HG03432 (cell line): ENCODE measurements around the gene NFIX.
A peak's percentile ranks its signal among the peaks of the same experiment; 100 is the strongest.
"Not testable (repeated sequence)": the region's sequence is repeated elsewhere in the genome, so short reads cannot be mapped to it uniquely, and the experiment has no call there.

Experiments used
- ATAC-seq: cut with Tn5 transposase; IDR thresholded peaks from one replicate; pipeline ENCODE4 v1.9.1; 2021; ENCODE audit warnings: mild to moderate bottlenecking, moderate library complexity; ENCODE audit not compliant: unreplicated experiment

The NFIX gene

DNA sequence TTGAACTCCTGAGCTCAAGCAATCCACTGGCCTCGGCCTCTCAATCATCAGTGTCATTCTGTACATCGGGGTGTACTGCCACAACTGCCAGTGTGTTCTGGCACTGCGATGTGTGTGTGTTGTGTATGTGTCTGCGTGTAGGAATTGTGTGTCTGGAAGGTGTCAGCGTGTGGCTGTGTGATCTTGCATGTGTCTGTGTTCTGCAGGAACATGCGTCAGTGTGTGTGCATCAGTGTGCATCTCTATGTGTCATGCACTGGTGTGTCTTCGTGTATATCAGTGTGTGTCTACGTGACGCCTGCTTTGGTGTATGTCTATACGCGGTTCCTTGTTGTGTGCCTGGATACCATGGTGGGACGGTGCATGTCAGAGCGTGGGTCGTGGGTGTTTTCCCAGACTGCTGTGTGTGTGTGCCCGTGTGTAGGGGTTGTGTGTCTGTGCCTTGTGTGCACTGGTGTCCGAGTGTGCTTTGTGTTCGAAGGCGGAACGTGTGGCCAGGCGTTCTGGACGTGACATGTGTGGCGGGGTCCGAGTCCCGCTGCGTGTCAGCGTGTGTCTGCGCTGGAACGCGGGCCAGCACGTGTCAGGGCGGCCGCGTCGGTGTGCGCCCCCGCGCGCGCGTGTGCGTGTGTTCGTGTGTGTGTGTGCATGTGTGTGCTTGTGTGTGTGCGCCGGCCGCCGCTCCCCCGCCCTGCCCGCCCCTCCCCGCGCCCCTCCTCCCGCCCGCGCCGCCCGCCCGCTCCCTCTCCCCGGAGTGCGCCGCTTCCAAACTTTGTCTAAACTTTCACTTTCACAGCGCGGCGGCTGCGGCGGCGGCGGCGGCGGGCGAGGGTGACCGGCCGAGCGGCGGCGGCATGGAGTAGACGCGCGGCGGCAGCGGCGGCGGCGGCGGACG, at the start of gene NFIX:
NFIX (plus strand) TSS at position 775 of the 895 bp plus-strand sequence. CDS start 363 bp downstream, outside the sequence.
- ATAC-seq = no peak

DNA sequence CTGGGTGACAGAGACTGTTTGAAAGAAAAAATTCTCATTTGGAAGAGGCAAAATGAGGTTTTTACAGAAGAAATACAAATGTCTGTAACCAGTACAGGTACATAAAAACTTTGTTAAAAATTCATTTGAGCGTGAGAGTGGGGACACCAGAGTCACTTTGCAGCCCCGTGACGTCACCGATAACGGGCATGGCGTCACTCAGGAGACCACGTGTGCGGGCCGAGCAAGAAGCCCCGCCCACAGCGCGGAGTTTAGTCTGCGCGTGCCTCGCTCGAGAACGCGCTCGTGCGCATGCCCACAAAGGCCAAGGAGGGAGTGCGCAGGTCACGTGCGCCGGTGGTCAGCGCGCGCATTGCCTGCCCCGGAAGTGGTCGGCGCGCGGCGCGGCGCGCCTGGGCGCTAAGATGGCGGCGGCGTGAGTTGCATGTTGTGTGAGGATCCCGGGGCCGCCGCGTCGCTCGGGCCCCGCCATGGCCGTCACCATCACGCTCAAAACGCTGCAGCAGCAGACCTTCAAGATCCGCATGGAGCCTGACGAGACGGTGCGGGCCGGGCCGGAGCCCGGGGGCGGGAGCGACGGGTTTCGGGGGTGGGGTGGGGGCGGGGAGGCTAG, 49.7 kb upstream of the NFIX start, which contains the start of gene RAD23A:
RAD23A (plus strand) TSS at position 384 of the 613 bp plus-strand sequence; CDS start at position 471, 87 bp downstream.
- ATAC-seq = peak; percentile 79

DNA sequence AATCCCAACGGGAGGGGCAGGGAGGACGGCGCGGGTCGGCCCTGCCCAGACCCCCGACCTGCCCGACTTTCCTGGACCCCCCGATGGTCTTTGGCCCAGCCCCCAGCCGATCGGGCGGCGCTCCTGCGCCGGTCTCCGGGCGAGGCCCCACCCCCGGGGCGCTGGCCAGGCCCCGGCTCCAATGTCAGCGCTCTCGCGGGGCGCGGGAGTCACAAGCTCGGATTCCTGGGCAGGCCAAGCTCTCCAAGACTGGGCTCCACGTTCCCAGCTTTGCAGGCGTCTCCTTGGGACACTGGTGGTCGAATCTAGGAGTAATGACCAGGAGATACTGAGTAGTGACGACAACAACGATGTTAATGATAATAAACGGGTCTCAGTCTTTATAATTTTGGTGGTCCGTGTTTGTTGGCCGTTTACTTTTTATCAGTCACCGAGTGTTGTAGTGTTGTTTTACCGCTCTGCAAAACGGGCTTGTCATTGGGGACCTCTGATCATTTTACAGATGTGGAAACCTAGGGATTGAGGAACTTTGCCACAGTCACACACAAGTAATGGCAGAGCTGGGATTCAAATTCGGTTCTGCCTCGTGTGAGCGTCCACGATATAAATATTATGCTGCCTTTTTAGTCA, 49.1 kb upstream of the NFIX start:
- ATAC-seq = peak; percentile 43

DNA sequence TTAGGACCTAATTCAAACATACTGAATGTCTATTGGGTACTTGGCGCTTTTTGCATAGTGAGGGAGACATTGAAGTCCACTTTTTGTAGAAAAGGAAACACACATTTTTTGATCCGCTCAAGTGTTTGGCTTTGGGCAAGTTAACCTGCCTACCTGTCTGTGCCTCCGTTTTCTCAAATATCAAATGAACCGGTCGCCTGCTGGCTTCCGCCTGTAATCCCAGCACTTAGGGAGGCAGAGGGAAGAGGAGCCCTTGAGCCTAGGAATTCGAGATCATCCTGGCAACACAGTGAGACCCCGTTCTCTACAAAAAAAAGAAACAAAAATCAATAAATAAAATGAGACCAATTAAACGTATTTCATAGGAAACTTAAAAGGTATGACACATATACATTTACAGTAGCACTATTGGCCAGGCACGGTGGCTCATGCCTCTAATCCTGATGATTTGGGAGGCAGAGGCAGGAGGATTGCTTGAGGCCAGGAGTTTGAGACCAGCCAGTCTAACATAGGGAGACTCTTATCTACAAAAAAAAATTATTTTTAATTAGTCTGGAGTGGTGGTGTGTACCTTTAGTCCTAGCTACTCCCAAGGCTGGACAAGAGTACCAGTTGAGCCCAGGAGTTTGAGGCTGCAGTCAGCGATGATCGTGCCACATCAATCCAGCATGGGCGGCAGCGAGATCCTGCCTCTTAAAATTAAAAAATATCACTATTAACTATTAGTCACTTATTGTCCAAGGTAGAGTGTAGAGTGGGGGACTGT, 48.4 kb upstream of the NFIX start:
- ATAC-seq = no peak

- no peak for ATAC-seq
Measured at GRCh38 chr19:12947702-12948611, 47.3 kb upstream of the NFIX start.

- ATAC-seq = no peak
Measured at GRCh38 chr19:12948612-12949362, 46.5 kb upstream of the NFIX start.

GRCh38 chr19:12949363-12950283, 45.7 kb upstream of the NFIX start:
- no peak for ATAC-seq

- not testable (repeated sequence) for ATAC-seq
Measured at GRCh38 chr19:12952050-12952449, 43.2 kb upstream of the NFIX start.

GRCh38 chr19:12952488-12953137, 42.7 kb upstream of the NFIX start:
- no peak for ATAC-seq

DNA sequence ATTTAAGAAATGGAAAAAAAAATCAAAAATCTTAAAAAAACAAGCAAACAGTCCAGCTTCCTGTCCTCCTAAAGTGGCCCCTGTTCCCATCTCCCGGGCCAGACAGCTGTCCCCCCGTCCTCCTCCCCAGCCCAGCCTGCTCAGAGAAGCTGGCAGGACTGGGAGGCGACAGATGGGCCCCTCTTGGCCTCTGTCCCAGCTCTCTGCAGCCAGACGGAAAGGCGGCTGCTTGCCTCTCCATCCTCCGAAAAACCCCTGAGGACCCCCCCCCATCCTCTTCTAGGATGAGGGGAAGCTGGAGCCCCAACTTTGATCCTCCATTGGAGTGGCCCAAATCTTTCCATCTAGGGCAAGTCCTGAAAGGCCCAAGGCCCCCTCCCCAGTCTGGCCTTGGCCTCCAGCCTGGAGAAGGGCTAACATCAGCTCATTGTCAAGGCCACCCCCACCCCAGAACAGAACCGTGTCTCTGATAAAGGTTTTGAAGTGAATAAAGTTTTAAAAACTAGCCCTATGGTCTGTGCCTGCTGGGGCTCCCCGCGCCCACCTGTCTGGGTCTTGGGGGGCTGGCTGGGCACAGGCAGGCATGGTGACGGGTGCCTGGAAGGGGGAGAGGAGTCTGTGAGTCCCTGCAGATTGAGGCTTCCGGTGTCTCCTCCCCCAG, 42.0 kb upstream of the NFIX start:
- ATAC-seq = no peak

DNA sequence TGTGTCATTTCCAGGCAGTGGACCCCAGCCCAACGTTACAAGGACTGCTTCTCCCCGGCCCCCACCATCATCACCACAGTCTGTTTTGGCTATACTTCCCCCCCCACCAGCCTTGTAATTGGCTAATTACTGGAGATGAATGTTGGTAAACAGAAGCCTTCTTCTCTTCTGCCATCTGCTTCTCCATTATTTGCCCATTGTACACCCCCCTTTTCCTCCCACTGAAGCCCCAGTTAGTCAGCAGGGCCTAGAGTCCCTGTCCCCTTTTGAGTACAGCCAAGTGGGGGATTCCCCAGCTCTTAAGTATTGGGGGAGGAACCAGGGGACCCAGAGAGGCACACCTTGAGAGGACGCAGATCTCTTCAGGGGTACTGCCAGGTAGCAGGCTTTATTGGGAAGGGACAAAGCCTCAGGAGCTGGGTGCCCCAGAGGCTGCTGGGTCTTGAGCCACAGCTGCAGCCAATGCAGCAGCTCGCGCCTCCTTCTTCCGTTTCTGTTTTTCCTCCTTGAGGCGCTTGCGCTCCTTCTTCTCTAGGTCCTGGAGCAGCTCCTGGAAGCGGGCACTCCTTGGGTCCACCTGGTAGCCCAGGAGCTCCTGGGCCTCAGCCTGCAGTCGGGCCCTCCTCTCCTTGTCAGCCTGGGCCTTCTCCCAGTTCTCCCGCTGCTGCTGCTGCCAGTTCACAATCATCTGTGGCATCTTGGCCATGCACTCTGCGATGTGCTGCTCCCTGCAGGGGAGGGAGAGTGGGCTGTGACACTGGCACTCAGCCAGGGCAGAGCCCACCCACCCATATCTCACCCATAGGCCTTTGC, 41.3 kb upstream of the NFIX start:
- no peak for ATAC-seq

GRCh38 chr19:12954612-12954962, 40.7 kb upstream of the NFIX start:
- no peak for ATAC-seq

GRCh38 chr19:12955575-12955974, 39.7 kb upstream of the NFIX start:
- ATAC-seq = not testable (repeated sequence)

- ATAC-seq = no peak
Measured at GRCh38 chr19:12955996-12956395, 39.3 kb upstream of the NFIX start.

GRCh38 chr19:12956446-12957388, 38.6 kb upstream of the NFIX start, which contains the start of gene GADD45GIP1:
TSS of gene GADD45GIP1 (minus strand) at chr19:12957223. CDS start at chr19:12957212, 11 bp downstream.
- ATAC-seq = peak; percentile 72
